K562 (cell line): ENCODE results near the gene BICC1. TPM values are rescaled to one million over a fixed set of nuclear protein-coding genes. Genes with fewer than 3 reads are reported as not detected.
A peak's percentile ranks its signal among the peaks of the same experiment; 100 is the strongest.

Experiments
- ATAC-seq: fragments of 200-7000 bp; cut with Tn5 transposase; 3 replicates; pipeline ENCODE4 v1.9.1; 2020; ENCODE audit warnings: moderate library complexity
- BruUV-seq: library from RNA; stranded (reverse); fragments of 400-500 nt; replicated peaks from 2 replicates; lab custom pipeline; 2021; lab: Mats Ljungman, UMichigan
- CTCF ChIA-PET: fragments of 300-600 bp; formaldehyde crosslinking; extraction: SDS; loops from one replicate; lab custom pipeline; 2021; ENCODE audit warnings: low intra/inter-chr PET ratio; lab: Yijun Ruan, JAX
- POLR2A ChIA-PET: fragments of 300-600, 350-650 bp; sonication (Branson Sonifier 250); formaldehyde crosslinking; extraction: SDS; loops from one replicate; lab custom pipeline; 2021; ENCODE audit warnings: antibody characterized with exemption, inconsistent platforms; lab: Yijun Ruan, JAX
- DNase-seq, 4 experiments: peaks; one replicate each; pipeline versions ENCODE4 v3.0.0 to v3.0.0-alpha.2; 2011 to 2018; ENCODE audit warnings: low spot score in 3 of 4, mixed read lengths in 3 of 4; ENCODE audit errors: extremely low read depth in 1 of 4
- FAIRE-seq: peaks from 2 replicates; lab custom pipeline; 2011; peaks lifted over from hg19 to GRCh38; lab: Jason Lieb, UNC
- H2AFZ ChIP-seq: 2 replicates; pipeline ENCODE4 v1.6.0; 2011; ENCODE audit warnings: low read depth, low read length, control low read depth, inconsistent platforms
- H3K27ac ChIP-seq: fragments of 200-600 bp; 3 replicates; pipeline ENCODE4 v1.8.0; 2011; ENCODE audit warnings: low read depth, mild to moderate bottlenecking, control low read depth, inconsistent platforms, low read length, moderate library complexity, mixed read lengths; ENCODE audit errors: extremely low read depth
- H3K27me3 ChIP-seq, 2 experiments: fragments of 300-600 bp in 1 of 2; 2 replicates in 1 of 2; 3 replicates in 1 of 2; pipeline versions ENCODE4 v1.6.0 to v1.8.0; 2011; ENCODE audit warnings: inconsistent platforms in 2 of 2, low read length in 2 of 2, mild to moderate bottlenecking in 1 of 2, mixed read lengths in 1 of 2, moderate library complexity in 1 of 2; ENCODE audit not compliant: control insufficient read depth in 2 of 2, insufficient read depth in 2 of 2
- H3K36me3 ChIP-seq: fragments of 300-600 bp; 3 replicates; pipeline ENCODE4 v1.8.0; 2011; ENCODE audit warnings: mild to moderate bottlenecking, low read length, inconsistent platforms; ENCODE audit not compliant: control insufficient read depth, insufficient read depth
- H3K4me1 ChIP-seq, 2 experiments: fragments of 200-600 bp in 1 of 2; replicated peaks in 1 of 2; 2 replicates in 1 of 2; 3 replicates in 1 of 2; pipeline versions ENCODE4 v1.5.1 to v1.8.0; 2011; ENCODE audit warnings: inconsistent platforms in 2 of 2, low read length in 2 of 2, mild to moderate bottlenecking in 1 of 2, mixed read lengths in 1 of 2, moderate library complexity in 1 of 2; ENCODE audit not compliant: control insufficient read depth in 2 of 2, insufficient read depth in 2 of 2
- H3K4me2 ChIP-seq: 2 replicates; pipeline ENCODE4 v1.6.1; 2011; ENCODE audit warnings: low read length, control low read depth, inconsistent platforms, mixed read lengths; ENCODE audit not compliant: insufficient read depth
- H3K4me3 ChIP-seq: fragments of 200-600 bp; sonication (generic), shearing (Covaris generic); 2 replicates; pipeline ENCODE4 v1.5.1; 2016; ENCODE audit warnings: control low read depth, inconsistent platforms
- H3K79me2 ChIP-seq: fragments of 200-600 bp; 3 replicates; pipeline ENCODE4 v1.8.0; 2011; ENCODE audit warnings: low read length, inconsistent platforms; ENCODE audit not compliant: control insufficient read depth, insufficient read depth
- H3K9ac ChIP-seq, 2 experiments: 2 replicates each; pipeline versions ENCODE4 v1.6.0 to v1.6.1; 2011; ENCODE audit warnings: low read depth in 2 of 2, low read length in 2 of 2, control low read depth in 1 of 2, inconsistent platforms in 1 of 2, mild to moderate bottlenecking in 1 of 2, mixed read lengths in 1 of 2; ENCODE audit not compliant: insufficient read depth in 1 of 2
- H3K9me1 ChIP-seq: one replicate; pipeline ENCODE4 v1.6.0; 2011; ENCODE audit warnings: inconsistent platforms, mild to moderate bottlenecking, low read length, moderate library complexity; ENCODE audit not compliant: control insufficient read depth, insufficient read depth
- H3K9me3 ChIP-seq: replicated peaks from 2 replicates; pipeline ENCODE4 v1.5.1; 2011; ENCODE audit warnings: low read depth, low read length, inconsistent platforms; ENCODE audit not compliant: control insufficient read depth, insufficient read depth
- H4K20me1 ChIP-seq: replicated peaks from 2 replicates; pipeline ENCODE4 v1.6.1; 2011; ENCODE audit warnings: low read length, inconsistent platforms, mixed read lengths; ENCODE audit not compliant: control insufficient read depth, insufficient read depth
- MCM7 ChIP-seq, 2 experiments: fragments of 450-650 bp; IDR thresholded peaks; 2 replicates each; pipeline ENCODE4 v1.6.1; 2016 to 2018
- PURB ChIP-seq: sonication (generic); formaldehyde crosslinking; IDR thresholded peaks from 2 replicates; pipeline ENCODE4 v1.9.0; 2021; ENCODE audit warnings: low read depth, mild to moderate bottlenecking, missing genetic modification reagents
- TRIM28 ChIP-seq: fragments of 450-650 bp; IDR thresholded peaks from 2 replicates; pipeline ENCODE4 v1.6.1; 2017
- WGBS: fragments of 100-300 bp; shearing (Covaris generic); methylation state at CpG from one replicate; pipeline ENCODE4 v1.1.6; 2016; ENCODE audit warnings: low coverage, mixed read lengths; ENCODE audit not compliant: insufficient coverage; ENCODE audit errors: missing lambda C conversion rate; 5-methylcytosine and 5-hydroxymethylcytosine counted together
- in situ Hi-C: fragments of 300-500 bp; cut with MboI; formaldehyde crosslinking; loops from 4 replicates; pipeline ENCODE4 v1.15.0; 2018; ENCODE audit warnings: inconsistent platforms, mixed read lengths
- intact Hi-C: fragments of 100-400 bp; cut with micrococcal nuclease; formaldehyde crosslinking; loops from 2 replicates; pipeline ENCODE4 v1.14.2; 2022
- polyA plus RNA-seq, 8 experiments: library from polyadenylated mRNA; depleted of rRNA in 4 of 8; stranded (reverse) in 5 of 8; unstranded in 3 of 8; fragments of >200 nt; fragmentation: Nextera tagmentation in 2 of 8; fragmentation: Illumina TruSeq in 1 of 8; extraction: Ambion mirVana in 2 of 8; extraction: Trizol in 1 of 8; gene quantifications; 2 replicates each; pipeline versions ENCODE4 v1.2.1 to v1.2.3, GENCODE V29; 2011 to 2014; ENCODE audit warnings: inconsistent platforms in 1 of 8, missing spikeins in 1 of 8
- total RNA-seq, 7 experiments: library from RNA; depleted of rRNA in 6 of 7; stranded (reverse); fragments of >200 nt in 6 of 7; fragmentation: Illumina TruSeq in 2 of 7; extraction: Trizol in 2 of 7; gene quantifications; 2 replicates each; pipeline versions ENCODE4 v1.2.1 to v1.2.3, GENCODE V29; 2011 to 2021; ENCODE audit warnings: low replicate concordance in 1 of 7

The BICC1 gene
- total and polyA plus RNA-seq, 9 of the 15 experiments (the other 6 are each of a cell fraction or from before 2014, with no cell fraction given) = not detected

DNA sequence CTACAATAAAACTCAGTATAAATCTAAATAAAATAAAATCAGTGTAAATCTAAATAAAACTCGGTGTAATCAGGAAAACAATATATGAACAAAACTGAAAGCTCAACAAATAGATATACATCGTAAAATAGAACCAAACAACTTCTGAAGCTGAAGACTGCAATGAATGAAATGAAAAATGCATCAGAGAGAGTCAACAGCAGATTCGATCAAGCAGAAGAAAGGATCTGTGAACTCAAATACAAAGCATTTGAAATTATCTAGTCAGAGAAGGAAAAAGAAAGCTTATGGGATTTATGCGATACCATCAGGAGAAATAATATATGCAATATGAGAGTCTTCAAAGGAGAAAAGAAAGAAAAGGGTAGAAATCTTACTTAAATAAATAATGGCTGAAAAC is 255.0 kb downstream of the BICC1 start:
- in situ Hi-C loops (no loop called here), intact Hi-C loops (no loop called here)
- POLR2A ChIA-PET = no interaction called here
- no peaks in the 10 kb centered on the region; the same call in 1 of the 2 replicates for H3K9me3 ChIP-seq
- no peak overlapping the region for H3K4me3 ChIP-seq
- no peaks in the 10 kb centered on the region for H3K36me3 ChIP-seq
- CTCF ChIA-PET = no interaction called here
- H3K4me1 ChIP-seq = no peaks in the 10 kb centered on the region
- H3K79me2 ChIP-seq = no peaks in the 10 kb centered on the region
- ATAC-seq = no peak
- no peaks in the 10 kb centered on the region for H3K9me1 ChIP-seq
- no peak for DNase-seq
- no peak overlapping the region for H3K4me2 ChIP-seq
- TF ChIP-seq TRIM28 = 0 out of 2 replicates have a peak, but pooled peaks have one; percentile 18
- TF ChIP-seq MCM7 (IDR thresholded peaks at IDR 0.05) = no peak
- H4K20me1 ChIP-seq = no peaks in the 10 kb centered on the region
- no peak for FAIRE-seq
- H2AFZ ChIP-seq = no peak overlapping the region
- no TSS peak for BruUV-seq
- WGBS = 1% methylated on average over 4 of the region's 4 CpGs
- H3K27ac ChIP-seq = no peak overlapping the region
- no peak overlapping the region for H3K9ac ChIP-seq
- H3K27me3 ChIP-seq = no peaks in the 10 kb centered on the region

GRCh38 chr10:58771863-58772262 is 259.2 kb downstream of the BICC1 start:
- 0% methylated on average over 1 of the region's 1 CpG for WGBS
- no peak overlapping the region for H3K4me3 ChIP-seq
- no peaks in the 10 kb centered on the region for H3K9me1 ChIP-seq
- no peak for TF ChIP-seq PURB
- in situ Hi-C loops (no loop called here), intact Hi-C loops (no loop called here)
- no peaks in the 10 kb centered on the region for H3K36me3 ChIP-seq
- DNase-seq (no peak), FAIRE-seq (no peak), ATAC-seq (no peak)
- H3K9me3 ChIP-seq = no peaks in the 10 kb centered on the region
- no peak overlapping the region for H3K4me2 ChIP-seq
- no peaks in the 10 kb centered on the region for H4K20me1 ChIP-seq
- H3K27me3 ChIP-seq = no peaks in the 10 kb centered on the region
- no TSS peak for BruUV-seq
- H3K4me1 ChIP-seq = no peaks in the 10 kb centered on the region
- no peaks in the 10 kb centered on the region for H3K79me2 ChIP-seq
- H3K9ac ChIP-seq = no peak overlapping the region
- no peak overlapping the region for H3K27ac ChIP-seq
- H2AFZ ChIP-seq = no peak overlapping the region
- ChIA-PET CTCF (no interaction called here), POLR2A (interaction anchor here (0.6 kb wide), 1 partner anchor 217 kb away, joined by 3 read pairs; no protein-coding TSS in a partner anchor)
